NCI-H2196 (cell line): ENCODE data around the gene GIGYF2.

ENCODE experiments used
- DNase-seq: peaks from one replicate; lab custom pipeline; 2025; ENCODE audit not compliant: unreplicated experiment; lab: John Stamatoyannopoulos, UW

The GIGYF2 gene

DNA sequence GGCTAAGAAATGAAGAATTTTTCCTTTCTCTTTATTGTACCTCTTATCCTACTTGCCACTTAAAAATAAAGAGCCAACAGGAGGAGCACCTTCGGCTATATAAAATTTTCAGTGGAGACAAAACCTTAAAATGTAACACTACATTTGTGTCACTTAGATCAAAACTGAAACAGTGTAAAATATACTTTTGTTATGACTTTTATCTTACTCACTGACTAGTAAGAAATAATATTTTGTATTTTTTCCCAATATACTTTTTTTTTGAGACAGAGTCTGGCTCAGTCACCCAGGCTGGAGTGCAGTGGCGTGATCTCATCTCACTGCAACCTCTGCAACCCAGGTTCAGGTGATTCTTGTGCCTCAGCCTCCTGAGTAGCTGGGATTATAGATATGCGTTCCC, 50.9 kb downstream of the GIGYF2 start:
- no peak for DNase-seq

DNA sequence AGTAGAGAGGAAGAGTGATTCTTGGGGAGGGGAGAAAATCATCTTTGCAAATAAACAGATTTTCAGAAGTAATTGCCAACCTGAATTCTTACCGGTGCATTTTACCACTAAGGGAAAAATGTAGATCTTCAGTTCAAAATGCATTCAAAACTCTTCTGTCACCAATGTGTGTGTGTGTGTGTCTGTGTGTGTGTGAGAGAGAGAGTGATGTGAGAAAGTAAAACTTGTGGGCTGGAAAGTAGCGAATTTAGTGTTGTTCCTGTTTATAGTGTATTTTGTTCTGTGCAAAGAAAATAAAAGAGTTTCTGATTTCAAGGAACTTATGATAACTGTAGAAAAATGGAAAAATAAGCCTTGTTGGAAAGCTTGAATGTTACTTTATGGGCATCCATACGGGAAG, 52.2 kb downstream of the GIGYF2 start:
- DNase-seq = no peak

DNA sequence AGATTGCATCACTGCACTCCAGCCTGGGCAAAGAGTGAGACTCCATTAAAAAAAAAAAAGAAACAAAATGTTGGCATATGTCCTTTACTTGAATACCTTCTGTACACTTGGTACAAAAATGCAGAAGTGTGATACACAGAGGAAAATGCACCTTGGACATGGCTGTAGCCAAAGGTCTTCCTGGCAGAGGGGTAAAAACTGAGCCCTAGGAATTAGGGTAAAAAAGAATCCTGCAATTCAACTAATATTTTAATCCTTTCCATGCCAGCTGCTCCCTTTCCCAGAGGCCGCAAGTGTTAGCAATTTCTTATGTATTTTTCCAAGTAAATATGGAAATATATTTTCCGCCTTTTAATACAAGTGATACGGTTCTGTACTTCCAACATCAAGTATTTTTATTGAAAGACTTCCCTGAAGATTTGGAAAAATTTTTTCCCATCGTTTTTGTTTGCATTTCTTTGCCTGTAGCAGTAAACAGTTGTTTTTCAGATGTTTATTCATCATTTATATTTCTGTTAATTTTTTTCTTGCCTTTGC, 53.1 kb downstream of the GIGYF2 start:
- no peak for DNase-seq

DNA sequence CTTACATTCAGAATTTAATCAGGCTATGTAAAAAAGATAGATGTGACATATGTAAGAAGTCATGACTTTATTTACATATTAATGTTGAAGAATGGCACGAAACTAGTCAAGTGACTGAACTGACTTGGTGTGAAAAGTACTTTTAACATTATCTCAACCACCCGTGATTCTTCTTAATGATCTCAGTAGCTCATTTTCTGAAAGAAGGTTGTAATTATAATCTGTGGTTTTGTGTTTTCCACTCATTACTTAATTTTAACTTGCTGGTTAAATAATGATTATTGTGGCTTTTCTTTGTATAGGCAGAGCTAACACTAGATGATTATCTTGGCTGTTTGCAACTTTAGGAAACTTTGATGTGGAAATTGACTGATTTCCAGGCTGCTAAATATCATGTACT, 60.8 kb downstream of the GIGYF2 start:
- DNase-seq = no peak

DNA sequence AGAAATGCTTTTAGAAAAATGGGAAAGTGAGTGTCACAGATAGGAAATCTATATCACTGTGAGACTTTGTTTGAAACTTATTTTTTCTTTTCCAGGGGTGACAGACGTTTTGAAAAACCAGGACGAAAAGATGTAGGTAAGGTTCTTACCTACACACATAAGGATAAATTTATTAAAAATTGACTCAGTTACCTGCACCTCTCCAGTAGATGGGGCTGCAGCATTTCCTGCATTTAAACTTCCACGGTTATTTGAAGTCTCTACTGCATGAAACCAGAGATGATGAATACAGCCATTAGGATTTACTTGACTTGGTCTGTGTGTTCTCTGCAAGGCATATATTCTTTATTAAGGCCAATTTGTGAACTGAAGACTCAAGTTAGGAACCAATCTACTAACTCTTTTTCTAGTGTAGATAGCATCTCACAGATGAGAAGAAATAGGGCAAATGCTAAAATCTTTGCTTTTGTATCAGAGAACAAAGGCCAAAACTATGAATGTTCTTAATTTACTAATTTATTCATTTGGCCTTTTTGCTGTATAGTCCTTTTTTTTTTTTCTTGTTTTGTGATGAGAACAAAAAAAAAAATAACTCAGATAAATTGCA, 64.3 kb downstream of the GIGYF2 start:
- DNase-seq = peak; percentile 53

DNA sequence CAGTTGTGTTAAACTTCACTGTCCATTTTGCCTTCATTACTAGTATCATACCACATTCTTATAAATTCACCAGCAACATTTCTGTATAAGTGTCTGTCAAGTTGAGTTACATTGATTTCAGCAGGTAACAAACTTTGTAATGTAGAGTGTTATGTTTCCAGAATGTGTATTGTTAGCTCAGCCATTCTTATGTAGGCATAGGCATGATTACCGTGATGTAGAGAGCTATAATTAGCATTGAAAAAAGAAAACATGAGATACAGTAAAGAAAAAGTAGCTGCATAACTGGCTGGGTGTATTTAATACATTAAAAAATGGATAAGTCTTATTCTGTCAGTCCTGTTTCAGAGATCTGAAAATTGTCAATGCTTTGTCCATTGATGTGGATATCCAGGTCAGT, 70.7 kb downstream of the GIGYF2 start:
- DNase-seq = no peak

DNA sequence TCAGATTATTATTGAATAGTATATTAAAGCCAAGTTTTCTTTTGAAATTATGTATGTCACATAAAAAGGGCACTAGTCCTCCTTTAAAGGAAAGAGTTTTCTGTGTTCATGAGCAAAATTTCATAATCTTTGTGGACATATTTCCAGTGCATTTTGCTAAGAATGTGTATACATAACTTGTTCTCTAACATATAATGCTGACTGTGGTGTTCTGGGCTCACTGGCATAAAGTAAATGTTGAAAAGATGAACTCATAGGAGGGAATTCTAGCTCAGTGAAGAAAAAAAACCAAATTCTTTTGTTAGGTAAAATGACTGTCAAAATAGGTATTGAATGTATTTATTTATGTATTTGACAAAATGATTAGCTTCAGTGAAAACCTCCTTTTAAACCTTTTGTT, 73.1 kb downstream of the GIGYF2 start:
- DNase-seq = no peak

DNA sequence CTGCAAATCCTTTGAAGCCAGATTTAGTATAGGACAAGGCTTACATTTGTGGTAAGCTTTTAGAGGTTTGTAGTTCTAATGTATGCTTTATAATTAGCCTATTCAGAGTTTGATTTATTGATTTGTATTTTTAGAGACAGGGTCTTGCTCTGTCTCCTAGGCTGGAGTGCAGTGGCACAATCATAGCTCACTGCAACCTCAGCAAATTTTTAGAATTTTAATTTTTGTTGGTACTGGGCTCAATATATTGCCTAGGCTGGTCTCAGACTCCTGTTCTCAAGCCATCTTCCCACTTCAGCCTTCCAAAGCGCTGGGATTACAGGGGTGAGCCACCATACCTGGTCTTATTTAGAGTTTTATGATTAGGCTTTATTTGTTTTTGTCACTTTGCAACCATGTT, 74.7 kb downstream of the GIGYF2 start:
- DNase-seq = no peak

DNA sequence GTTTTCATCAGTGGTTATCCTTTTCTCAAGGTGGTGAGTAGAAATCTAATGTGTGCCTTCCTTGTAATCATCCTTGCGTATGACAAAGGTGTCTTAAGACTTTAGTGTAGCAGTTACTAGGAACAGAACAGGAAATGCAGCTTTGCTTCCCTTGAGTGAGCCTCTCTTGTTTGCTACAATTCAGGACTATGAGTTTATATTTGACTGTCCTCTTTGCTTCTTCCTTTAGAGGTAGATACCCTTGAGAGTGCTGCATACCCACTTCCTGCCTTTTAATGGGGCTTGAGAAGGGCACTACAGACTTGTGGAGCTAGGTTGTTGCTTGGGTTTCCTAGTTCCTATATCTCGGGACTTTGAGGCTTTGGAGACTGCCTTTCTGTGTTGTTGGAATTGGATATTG, 75.4 kb downstream of the GIGYF2 start:
- DNase-seq = no peak

DNA sequence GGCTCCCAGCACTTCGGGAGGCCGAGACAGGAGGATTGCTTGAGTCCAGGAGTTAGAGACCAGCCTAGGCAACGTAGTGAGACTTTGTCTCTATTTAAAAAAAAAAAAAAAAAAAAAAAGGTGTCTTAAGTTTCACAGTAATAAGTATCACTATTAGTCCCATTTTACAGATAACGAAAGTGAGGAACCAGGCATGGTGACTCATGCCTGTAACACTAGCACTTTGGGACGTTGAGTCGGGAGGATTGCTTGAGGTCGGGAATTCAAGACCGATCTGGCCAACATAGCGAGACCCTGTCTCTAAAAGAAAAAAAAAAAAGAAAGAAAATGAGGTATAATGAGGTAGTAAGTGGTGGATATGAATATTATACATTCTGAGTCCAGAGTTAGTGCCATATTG, 76.7 kb downstream of the GIGYF2 start:
- no peak for DNase-seq

DNA sequence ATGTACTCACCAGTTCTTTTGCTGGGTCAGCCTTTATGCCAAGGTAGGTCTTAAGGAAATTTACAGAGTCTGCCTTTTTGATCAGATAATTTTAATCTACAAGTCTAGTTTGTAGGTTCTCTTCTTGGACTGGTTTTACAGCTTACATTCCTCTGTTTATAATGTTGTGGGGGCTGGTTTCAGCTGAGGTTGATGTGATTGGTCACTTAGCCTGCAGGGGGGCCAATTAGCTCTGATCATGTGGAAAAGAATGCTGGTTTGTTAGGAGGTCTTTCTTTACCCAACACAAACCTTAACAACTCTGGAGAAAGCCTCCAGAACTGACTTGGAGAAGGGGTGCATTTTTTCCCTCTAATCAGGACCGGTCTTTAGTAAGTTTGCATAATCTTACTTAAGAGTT, 79.3 kb downstream of the GIGYF2 start, which contains the start of gene KCNJ13:
TSS of gene KCNJ13 (minus strand) at position 131 of the 400 bp plus-strand sequence. CDS start 5,203 bp downstream, outside the sequence.
- no peak for DNase-seq

DNA sequence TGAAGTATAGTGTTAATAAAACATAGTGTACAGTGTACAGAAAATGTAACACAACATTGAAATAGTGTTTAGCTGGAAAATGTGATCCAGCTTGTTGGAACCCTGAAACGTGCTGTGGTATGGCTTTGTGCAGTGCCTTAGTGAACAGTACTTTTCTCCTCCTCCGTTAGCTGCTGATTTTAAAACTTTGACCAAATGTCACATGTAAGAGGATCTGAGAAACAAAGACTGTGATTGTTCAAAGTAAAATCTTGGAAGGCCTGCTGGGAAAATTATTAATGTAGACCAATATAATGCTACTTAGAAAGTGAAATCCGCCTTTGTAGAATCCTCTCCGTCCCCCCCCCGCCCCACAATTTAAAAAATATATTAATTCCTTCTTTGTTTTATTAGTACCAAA, 80.1 kb downstream of the GIGYF2 start:
- no peak for DNase-seq

DNA sequence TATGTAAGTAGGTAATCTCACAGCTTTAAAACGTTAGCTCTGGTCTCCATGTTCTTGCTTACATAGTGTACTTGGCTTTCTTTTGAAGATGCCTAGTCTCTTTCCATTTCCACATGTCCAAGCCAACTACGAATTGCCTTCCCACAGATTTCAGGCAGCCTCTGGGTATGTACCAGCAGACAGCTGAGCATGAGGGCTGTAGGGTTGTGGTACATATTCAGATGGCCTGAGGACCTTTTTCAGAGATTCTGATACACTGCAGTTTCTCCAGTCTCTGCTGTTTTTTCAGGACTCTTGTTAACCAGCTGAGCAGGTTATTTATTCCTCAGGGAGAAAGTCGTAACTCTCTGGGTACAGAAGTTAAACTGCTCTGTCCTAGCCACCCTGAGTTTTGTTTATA, 82.3 kb downstream of the GIGYF2 start:
- DNase-seq = no peak

DNA sequence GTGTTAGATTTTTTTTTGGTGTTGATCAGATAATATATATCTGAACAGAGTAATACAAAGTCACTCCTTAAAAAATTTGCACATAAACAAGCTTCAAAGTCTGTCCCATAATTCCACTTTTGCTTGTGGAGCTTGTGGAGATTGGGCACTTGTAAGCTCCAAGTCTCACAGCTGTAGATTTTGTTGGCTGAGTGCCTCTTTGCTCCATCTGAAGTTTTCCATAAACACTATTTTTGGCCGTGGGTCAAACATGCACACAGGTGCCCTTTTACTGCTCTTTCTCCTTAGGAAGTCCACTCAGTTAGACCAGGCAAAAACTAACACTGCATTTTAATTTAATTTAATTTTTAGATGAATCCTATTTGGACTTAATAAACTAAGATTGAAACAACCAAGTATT, 82.8 kb downstream of the GIGYF2 start:
- DNase-seq = peak; percentile 44

DNA sequence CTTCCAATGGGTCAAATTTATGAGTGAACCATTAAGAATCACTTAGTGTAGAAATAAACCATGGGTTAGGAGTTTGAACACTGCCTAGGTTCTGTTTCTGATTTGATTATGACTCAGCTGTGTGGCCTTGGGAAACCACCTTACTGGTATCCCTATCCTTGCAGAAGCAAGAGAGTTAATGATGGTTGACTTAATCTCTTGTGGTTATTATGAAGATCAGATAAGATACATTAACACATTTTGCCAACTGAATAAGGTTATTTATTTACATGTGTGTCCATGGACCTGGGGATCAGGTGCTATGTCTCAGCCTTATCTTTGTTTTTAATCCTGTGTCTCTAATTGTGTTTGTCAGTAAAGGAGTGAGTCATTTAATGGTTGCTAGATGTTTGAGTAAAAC, 84.6 kb downstream of the GIGYF2 start:
- DNase-seq = peak; percentile 34

DNA sequence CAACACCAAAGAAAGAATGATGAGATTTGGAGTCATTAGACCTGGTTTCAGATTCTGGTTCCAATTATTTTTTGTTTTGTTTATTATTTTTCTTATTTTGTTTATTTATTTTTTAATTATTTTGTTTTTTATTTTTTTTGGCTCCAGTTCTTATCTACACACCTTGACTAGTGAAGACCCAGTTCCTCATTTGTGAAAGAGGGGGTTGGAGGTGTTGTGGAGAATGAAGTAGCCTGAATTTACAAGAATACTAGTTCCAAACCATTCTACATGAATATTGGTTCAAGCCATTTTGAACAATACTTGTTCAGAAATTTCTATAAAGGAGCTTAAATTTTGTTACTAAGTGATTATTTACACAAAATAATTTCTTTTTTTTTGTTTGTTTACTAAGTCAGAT, 86.1 kb downstream of the GIGYF2 start:
- DNase-seq = no peak

DNA sequence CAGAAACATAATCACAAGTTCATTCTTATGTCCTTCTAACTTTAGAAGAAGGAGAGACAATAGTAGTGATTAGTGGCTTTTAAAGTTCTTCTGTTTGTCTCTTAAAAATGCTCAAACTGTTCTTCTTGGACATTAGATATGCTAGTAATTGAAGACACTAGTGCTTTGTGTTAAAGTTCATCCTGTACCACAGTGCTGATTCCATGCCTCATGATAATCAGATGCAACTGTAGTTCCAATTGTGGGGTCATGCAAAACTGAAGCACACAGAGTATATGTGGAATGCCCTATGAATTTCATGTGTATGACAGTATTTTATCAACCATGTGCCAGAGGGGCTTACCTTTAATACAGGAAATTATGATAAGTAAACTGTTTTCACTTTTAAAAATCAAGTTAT, 90.7 kb downstream of the GIGYF2 start:
- no peak for DNase-seq

DNA sequence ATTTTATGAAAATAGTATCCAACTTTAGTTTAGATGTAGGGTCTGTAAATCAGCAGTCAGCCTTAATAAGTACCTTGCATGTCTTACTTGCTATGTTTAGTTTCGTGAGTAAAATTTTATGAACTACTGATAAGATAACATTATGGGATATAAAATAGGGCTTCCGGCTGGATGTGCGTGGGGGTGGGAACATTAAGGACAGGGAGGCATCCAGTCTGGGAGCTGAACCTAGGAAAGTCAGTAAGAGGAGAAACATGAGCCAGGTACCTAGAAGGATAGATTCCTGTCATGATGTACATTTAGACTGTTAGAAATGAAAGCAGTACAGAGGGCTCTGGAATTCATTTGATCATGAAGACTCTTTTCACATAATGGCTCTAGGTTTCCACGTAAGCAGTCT, 92.0 kb downstream of the GIGYF2 start:
- no peak for DNase-seq

DNA sequence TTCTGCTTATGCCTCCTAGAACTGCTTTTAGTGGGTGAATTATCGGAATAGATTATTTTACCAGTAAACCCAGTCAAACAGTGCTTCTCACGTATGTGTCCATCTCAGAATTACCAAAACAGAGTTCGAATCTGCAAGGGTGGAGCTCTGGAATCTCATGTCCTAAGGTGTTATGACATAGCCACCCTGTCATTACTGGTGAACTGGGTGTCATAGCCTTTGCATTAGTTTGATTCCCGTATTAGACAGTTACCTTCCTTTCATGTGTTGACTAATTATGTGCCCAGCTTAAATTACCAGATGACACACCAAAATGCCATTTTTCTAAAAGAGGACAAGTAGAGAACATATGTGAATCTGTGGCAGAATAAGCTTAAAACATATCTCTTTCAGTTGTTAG, 94.4 kb downstream of the GIGYF2 start:
- DNase-seq = no peak

DNA sequence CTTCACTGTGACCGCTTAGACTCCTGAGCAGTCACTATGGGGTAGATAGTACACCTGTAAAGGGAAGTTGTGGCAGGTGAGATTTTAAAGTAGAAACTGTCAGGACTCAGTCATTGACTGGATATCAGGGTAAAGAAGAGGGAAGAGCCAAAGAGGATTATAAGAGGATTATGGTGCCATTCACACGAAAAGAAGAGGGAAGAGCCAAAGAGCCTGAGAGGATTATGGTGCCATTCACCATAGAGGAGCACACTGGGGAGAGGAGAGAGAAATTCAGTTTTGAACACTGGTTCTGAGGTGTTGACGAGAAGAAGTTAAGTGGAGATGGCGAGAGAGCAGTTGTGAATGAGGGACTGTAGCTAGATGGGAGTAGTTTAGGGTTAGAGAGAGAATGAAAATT, 96.1 kb downstream of the GIGYF2 start:
- DNase-seq = no peak

DNA sequence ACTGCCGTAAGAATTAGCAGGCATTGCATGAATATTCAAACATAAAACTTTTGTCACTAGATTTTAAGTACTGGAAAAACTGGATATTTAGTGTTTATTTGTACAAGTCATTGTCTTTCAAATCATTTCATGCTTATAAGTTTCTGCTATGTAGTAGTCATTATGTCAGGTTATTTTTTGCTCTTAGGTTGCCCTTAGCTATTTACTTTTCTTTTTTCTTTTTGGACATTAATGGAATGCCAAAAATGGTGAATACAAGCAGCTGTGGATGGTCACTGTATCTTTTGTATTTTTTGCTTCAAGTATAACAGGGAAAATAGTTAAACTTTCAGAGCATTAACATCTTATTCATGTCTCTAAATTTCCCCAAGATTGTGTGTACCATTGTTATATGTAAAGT, 97.8 kb downstream of the GIGYF2 start:
- DNase-seq = no peak

DNA sequence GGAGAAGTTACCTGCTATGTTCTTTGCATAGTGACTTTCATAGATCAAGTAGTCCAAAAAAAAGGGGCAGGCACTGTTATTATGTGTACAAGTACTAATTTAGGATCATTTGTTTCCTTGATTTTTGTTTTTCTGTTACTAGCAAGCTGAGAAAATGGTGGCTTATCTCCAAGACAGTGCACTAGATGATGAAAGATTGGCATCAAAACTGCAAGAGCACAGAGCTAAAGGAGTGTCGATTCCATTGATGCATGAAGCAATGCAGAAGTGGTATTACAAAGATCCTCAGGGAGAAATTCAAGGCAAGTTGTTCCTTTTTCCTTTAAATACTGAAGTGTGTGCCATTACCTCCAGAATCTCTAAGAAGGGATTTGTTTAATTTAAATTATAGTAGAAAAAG, 98.8 kb downstream of the GIGYF2 start:
- DNase-seq = no peak

DNA sequence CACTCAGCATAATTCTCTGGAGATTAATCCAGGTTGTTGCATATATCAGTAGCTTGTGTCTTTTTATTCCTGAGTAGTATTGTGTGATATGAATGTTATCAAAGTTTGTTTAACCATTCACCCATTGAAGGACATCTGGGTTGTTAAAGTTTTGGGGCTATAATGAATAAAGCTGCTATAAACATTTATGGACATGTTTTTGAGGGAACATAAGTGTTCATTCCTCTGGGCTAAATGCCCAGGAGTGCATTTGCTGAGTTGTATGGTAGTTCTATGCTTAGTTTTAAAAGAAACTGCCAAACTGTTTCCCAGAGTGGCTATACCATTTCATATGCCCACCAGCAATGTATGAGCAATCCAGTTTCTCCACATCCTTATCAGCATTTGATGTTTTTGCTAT, 101.1 kb downstream of the GIGYF2 start:
- no peak for DNase-seq
